GM21576 (cell line): Measurements from ENCODE around the gene EZR.
A peak's percentile ranks its signal among the peaks of the same experiment; 100 is the strongest.
"Not testable (repeated sequence)": the region's sequence is repeated elsewhere in the genome, so short reads cannot be mapped to it uniquely, and the experiment has no call there.

Source experiments
- ATAC-seq: cut with Tn5 transposase; IDR thresholded peaks from one replicate; pipeline ENCODE4 v1.9.1; 2021; ENCODE audit warnings: mild to moderate bottlenecking, moderate library complexity; ENCODE audit not compliant: unreplicated experiment

The EZR gene

DNA sequence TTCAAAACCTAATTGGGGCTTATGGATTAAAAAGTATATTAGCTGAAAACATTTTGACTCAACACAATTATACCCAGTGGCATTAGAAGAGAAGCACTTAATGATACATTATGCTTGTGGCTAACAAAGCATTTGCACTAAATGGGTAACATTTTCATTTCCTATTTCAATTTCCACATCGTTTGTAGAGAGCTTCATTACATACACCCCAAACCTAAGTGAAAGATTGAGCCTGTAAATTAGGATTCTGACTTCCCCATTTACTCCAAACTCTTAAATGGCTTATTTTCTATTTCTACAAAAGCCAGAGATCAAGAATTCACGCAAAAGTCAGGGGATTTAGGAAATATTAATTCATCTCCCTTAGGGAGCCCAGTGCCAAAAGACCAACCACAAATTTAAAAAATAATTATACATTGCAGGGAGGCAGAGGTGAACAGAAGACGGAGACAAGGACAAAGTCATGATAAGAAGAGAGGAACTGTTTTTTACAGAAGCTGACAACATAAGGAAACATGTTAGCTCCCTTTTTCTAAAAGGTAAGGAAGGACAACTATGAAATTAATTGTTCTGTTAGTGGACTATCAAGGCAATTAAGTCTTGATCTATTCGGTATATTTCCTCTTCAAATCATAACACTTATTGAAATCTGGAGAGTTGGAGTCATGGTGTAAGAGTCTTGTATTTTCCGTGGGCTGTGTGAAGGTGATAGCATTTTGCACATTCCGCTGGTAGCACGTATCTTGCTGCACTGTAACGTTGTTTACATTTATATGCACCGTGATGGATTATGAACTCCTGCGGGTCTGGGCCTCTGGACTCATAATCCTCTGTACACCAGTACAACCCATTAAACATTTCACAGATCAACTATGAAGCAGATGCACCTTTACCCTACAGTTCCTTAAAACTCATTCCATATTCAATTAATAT lies 24.8 kb upstream of the EZR start:
- ATAC-seq: no peak

GRCh38 chr6:158841358-158841757 lies 22.2 kb upstream of the EZR start:
- no peak for ATAC-seq

GRCh38 chr6:158840465-158840864 lies 21.3 kb upstream of the EZR start:
- ATAC-seq: no peak

- no peak for ATAC-seq
Observed at GRCh38 chr6:158839796-158840195, 20.6 kb upstream of the EZR start.

DNA sequence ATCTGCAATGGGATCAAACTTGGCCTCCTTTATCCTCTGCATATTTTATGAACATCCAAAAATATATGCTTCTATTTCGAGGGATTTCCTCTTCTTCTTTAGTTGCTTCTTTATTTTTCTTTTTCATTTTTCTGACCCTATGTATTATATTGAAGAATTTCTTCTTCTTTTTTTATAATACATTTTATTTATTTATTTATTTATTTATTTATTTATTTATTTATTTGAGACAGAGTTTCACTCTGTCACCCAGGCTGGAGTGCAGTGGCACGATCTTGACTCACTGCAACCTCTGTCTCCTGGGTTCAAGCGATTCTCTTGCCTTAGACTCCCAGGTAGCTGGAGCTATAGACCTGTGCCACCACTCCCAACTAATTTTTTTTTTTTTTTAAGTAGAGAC lies 19.6 kb upstream of the EZR start:
- not testable (repeated sequence) for ATAC-seq

GRCh38 chr6:158837684-158838625 lies 18.8 kb upstream of the EZR start:
- ATAC-seq: no peak

DNA sequence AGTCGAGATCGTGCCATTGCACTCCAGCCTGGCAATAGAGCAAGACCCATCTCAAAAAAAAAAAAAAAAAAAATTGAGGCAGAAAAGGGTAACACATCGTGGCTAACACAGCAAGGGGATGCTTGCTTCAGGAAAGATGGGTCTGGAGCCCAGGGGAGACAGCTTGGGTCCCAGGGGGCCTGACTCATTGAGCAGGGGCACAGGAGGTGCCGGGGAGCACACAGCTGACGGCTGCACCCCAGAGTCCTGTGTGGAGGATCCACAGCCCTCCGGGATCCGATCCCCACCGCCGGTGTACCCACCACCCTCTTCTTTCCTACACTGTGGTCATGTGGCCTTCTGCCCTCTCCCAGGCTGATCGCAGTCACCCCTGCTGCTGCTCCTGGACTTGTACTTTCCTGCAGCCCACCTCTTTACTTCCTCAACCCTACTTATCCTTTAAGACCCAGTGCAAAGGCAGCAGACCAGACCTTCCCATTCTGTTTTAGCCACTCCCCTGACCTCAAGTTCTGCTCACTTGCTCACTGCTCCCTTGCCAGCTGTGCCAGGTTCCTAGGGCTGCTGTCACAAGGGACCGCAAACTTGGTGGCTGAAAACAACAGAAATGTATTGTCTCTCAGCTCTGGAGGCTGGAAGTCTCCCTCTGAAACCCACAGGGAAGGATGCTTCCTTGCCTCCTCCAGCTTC lies 17.6 kb upstream of the EZR start:
- ATAC-seq: no peak

DNA sequence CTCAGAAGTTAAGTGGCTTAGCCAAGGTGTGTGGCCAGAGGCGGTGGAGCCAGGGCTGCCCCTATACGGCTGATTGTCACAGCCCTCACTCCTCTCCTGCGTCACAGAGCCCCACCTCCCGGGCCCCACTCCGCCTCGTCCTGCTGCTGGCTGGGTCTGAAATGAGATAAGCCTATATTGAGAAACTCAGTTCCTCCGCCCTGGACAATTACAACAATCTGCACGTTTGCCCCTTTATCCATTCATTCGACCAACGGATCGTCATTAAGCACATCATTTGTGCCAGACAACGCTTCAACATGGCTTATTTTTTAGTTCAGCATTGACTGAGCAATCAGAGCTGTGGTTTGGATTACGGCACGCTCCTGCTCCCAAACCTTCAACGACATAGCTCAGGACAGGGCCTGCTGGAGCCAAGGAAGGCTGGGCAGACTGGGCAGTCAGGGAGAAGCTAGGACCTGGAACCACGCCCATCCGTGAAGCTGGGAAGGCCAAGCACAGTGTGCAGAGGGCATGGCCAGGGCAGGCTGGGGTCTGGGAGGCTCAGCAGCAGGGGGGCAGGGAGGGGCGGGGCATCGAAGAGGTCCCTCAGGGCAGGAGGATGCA lies 16.6 kb upstream of the EZR start:
- ATAC-seq: no peak

DNA sequence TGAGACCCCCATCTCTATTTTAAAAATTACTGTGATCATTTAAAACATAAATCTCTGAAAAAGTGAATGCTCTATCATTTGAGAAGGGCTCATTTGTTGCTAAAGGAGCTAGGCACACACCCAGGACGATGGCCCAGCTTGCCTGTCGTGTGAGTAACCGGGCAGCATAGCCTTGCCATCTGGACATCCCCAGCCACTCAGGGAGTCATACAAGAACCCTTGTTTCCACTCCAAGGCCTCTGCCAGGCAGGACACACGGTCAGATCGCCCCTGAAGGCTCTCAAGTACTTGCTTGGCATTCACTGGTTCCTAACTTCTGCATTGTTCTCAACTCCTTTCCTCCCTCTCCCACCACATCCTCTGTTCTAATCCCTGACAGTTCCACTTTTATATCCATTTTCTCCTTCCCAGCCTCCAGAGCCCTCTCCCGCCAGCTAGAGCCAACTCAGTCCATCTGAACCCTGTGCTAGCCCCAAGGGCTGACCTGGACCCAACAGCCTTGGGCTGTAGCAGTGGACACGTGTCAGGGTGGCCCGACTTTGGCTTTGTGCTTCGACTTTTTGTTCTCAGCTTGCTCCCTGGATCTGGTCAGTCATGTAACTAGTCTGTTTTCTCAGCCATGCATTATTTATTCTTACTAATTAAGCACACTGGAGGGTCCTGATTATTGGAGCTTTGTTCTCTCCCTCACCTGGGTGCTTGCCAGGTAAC lies 15.7 kb upstream of the EZR start:
- ATAC-seq: no peak

- not testable (repeated sequence) for ATAC-seq
Observed at GRCh38 chr6:158832807-158833206, 13.6 kb upstream of the EZR start.

GRCh38 chr6:158832026-158832425 lies 12.9 kb upstream of the EZR start:
- no peak for ATAC-seq

- ATAC-seq: no peak
Observed at GRCh38 chr6:158831571-158831970, 12.4 kb upstream of the EZR start.

GRCh38 chr6:158830736-158831135 lies 11.6 kb upstream of the EZR start:
- no peak for ATAC-seq

DNA sequence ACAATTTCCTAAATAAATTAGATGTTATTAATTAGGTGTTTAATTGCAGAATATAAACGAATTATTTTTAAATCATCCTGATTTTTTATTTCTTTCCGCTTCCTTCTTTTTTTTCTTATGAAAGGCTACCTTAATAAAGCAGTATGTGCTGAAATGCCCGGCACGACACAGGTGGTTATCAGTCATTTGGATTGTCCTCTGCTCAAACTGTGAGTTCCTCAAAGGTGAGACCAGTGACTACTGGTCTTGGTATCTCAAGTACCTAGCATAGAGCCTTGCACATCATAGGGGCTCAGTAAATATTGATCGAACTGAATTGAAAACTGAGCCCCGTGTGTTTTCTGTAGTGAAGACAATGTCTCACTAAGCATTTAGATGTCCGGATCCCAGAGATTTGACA lies 9.6 kb upstream of the EZR start:
- no peak for ATAC-seq

DNA sequence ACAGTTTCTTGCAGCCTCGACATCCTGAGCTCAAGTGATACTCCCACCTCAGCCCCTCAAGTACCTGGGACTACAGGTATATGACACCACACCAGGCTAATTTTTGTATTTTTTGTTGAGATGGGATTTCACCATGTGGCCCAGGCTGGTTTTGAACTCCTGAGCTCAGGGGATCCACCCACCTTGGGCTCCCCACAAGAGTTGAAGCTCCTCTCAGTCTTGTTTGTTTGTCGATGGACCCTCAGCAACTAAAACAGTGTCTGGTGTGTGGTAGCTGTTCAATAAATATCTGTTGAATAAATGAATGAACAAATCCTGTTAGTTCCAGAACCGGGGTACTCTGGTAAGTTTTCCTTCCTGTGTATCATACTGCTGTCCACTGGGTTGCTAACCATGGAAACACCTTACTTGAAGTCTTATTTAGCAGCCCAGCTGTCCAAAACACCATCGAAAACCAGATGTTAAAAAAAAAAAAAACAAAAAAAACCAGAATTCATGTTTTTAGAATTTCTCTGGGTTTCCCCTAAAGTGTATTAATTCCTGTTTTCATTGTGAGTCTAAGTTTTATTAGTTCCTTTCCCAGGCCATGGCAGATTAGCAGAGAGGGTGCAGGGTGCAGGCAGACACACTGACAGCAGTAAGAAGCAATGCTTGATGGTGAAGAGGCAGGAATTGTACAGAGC lies 7.8 kb upstream of the EZR start:
- ATAC-seq: peak; percentile 66

DNA sequence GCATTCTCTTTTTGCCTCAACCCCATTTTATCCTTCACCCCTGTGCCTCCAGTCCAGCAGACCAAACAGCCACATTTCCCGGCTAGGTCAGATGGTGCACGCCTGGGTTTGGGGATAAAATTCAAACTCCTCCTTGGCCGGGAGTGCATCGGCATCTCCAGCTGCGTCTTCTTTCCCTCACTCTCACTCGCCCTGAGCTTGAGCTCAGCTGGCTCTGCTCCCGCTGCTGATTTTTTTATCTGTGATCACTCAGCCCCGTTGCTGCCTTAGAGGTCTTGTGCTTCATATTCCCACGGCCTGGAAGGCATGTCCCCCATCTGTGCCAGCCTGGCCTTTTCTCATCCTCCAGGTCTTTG lies 6.8 kb upstream of the EZR start:
- no peak for ATAC-seq

DNA sequence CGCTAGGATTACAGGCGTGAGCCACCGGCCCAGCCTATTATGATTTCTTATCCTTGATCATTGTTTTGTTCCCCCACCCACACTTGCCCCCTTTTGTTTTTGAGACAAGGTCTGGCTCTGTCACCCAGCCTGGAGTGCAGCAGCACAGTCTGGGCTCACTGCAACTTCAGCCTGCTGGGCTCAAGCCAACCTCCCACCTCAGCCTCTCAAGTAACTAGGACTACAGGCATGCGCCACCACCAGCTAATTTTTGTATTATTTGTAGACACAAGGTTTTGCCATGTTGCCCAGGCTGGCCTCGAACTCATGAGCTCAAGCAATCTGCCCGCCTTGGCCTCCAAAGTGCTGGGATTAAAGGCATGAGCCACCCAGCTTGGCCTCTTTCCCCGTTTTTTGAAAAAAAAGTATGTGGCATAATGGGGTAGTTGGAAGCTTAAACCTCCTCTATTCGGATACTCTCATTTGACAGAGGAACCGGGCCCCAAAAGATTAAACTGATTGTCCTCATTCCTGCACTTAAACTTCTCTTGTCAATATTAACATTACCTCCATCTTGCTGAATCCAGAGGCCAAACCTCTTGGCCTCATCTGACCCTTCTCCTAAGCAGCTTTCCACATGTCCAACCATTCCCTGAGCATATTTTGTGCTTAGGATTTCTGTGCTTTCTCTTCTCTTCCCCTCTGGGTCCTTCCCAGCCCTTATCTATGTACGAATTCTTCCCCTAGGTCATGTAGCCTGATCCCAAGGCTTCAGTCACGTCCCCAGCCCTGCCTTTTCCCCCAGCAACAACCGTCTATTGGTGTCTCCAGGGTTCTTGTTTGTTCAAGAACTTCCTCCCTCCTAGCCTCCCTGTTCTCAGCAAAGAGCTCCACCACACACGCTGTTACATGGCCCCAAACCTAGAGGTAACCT lies 6.1 kb upstream of the EZR start:
- no peak for ATAC-seq

GRCh38 chr6:158823616-158824015 lies 4.4 kb upstream of the EZR start:
- ATAC-seq: not testable (repeated sequence)
